ENCODE results near the gene IGF2. TPM values are rescaled to one million over a fixed set of nuclear protein-coding genes. Genes with fewer than 3 reads are reported as not detected.

IGF2 gene
- total RNA-seq, 1 donor from 2014 or later, result 21.5 TPM

GRCh38 chr11:2094354-2095197 lies 44.6 kb downstream of the IGF2 start:
- no peak for TF ChIP-seq CTCF (IDR thresholded peaks at IDR 0.05; ENCODE audit: partially characterized antibody, unreplicated experiment)
- Mint-ChIP-seq H3K36me3 (ENCODE audit: unreplicated experiment) (peaks cover 5% of the 10 kb centered on the region), H3K27me3 (ENCODE audit: unreplicated experiment) (peaks cover 5% of the 10 kb centered on the region), H3K4me1 (ENCODE audit: low read depth, unreplicated experiment) (no peaks in the 10 kb centered on the region), H3K9me3 (ENCODE audit: unreplicated experiment) (no peaks in the 10 kb centered on the region), H3K4me3 (ENCODE audit: unreplicated experiment) (no peak overlapping the region), H3K27ac (ENCODE audit: unreplicated experiment) (no peak overlapping the region)
- DNase-seq, result no peak

- no peak for TF ChIP-seq CTCF (IDR thresholded peaks at IDR 0.05; ENCODE audit: partially characterized antibody, unreplicated experiment)
- H3K4me3 Mint-ChIP-seq (ENCODE audit: unreplicated experiment), result no peak overlapping the region
- DNase-seq, result no peak
- no peaks in the 10 kb centered on the region for H3K4me1 Mint-ChIP-seq (ENCODE audit: low read depth, unreplicated experiment)
- no peaks in the 10 kb centered on the region for H3K9me3 Mint-ChIP-seq (ENCODE audit: unreplicated experiment)
- H3K36me3 Mint-ChIP-seq (ENCODE audit: unreplicated experiment), result peaks cover 5% of the 10 kb centered on the region
- H3K27ac Mint-ChIP-seq (ENCODE audit: unreplicated experiment), result no peak overlapping the region
- peaks cover 5% of the 10 kb centered on the region for H3K27me3 Mint-ChIP-seq (ENCODE audit: unreplicated experiment)
These were observed 45.4 kb downstream of the IGF2 start for GRCh38 chr11:2093575-2094353.

GRCh38 chr11:2092956-2093412 lies 46.2 kb downstream of the IGF2 start:
- Mint-ChIP-seq H3K9me3 (ENCODE audit: unreplicated experiment) (peaks cover 3% of the 10 kb centered on the region), H3K27me3 (ENCODE audit: unreplicated experiment) (peaks cover 5% of the 10 kb centered on the region), H3K4me1 (ENCODE audit: low read depth, unreplicated experiment) (no peaks in the 10 kb centered on the region), H3K36me3 (ENCODE audit: unreplicated experiment) (peaks cover 5% of the 10 kb centered on the region), H3K4me3 (ENCODE audit: unreplicated experiment) (no peak overlapping the region), H3K27ac (ENCODE audit: unreplicated experiment) (no peak overlapping the region)
- no peak for TF ChIP-seq CTCF (IDR thresholded peaks at IDR 0.05; ENCODE audit: partially characterized antibody, unreplicated experiment)
- no peak for DNase-seq

- TF ChIP-seq CTCF (IDR thresholded peaks at IDR 0.05; ENCODE audit: partially characterized antibody, unreplicated experiment), result no peak
- peaks cover 3% of the 10 kb centered on the region for H3K9me3 Mint-ChIP-seq (ENCODE audit: unreplicated experiment)
- peaks cover 5% of the 10 kb centered on the region for H3K36me3 Mint-ChIP-seq (ENCODE audit: unreplicated experiment)
- H3K27me3 Mint-ChIP-seq (ENCODE audit: unreplicated experiment), result peaks cover 5% of the 10 kb centered on the region
- H3K27ac Mint-ChIP-seq (ENCODE audit: unreplicated experiment), result no peak overlapping the region
- no peak overlapping the region for H3K4me3 Mint-ChIP-seq (ENCODE audit: unreplicated experiment)
- no peak for DNase-seq
- H3K4me1 Mint-ChIP-seq (ENCODE audit: low read depth, unreplicated experiment), result no peaks in the 10 kb centered on the region
These were observed 46.7 kb downstream of the IGF2 start for GRCh38 chr11:2092464-2092910.
